Measurements from ENCODE around the gene MPV17. TPM values are rescaled to one million over a fixed set of nuclear protein-coding genes. Genes with fewer than 3 reads are reported as not detected.

The MPV17 gene
- total and polyA plus RNA-seq, 9 of the 15 experiments (the other 6 are each of a cell fraction or from before 2014, with no cell fraction given) = 54.7 to 140 (median 70.2) TPM

DNA sequence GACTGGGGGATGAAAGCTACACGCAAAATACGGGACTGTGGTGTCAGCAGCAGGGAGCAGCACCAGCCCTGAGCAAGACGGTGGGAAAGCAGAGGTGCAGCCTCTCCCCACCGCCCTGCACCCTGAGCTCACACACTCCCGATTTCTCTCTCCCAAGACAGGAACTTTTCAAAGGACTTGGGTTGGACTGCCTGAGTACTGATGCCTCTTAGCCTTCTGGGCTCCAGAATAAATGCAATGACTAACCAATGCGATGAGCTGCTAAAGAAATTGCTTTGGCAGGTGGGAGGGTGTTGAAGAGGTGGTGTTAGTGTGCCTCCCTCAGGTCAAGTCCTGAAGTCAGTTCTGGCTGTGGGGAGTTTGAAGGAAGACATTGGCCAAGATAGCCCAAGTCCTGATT lies 31.0 kb downstream of the MPV17 start:
- Histone ChIP-seq H3K79me2 (ENCODE audit: control insufficient read depth, insufficient read depth, low read length) (no peaks in the 10 kb centered on the region), H3K27me3 (ENCODE audit: control insufficient read depth in 2 of 2, insufficient read depth in 2 of 2, low read length in 2 of 2) (no peaks in the 10 kb centered on the region), H2AFZ (ENCODE audit: low read depth, low read length) (peak overlapping the region; percentile 3; the same call in 1 of the 2 replicates), H3K36me3 (ENCODE audit: control insufficient read depth, insufficient read depth, low read length) (no peaks in the 10 kb centered on the region), H3K4me2 (ENCODE audit: insufficient read depth, low read length) (0 out of 2 replicates have a peak overlapping the region, but pooled peaks have one; percentile 10), H3K4me3 (no peak overlapping the region), H4K20me1 (replicated peaks; ENCODE audit: control insufficient read depth, insufficient read depth, low read length) (no peaks in the 10 kb centered on the region), H3K9me1 (ENCODE audit: control insufficient read depth, insufficient read depth, low read length) (no peaks in the 10 kb centered on the region), H3K4me1 (replicated peaks in 1 of 2; ENCODE audit: control insufficient read depth in 2 of 2, insufficient read depth in 2 of 2, low read length in 2 of 2) (peaks cover 4 to 12% of the 10 kb centered on the region in 2 experiments), H3K9me3 (replicated peaks; ENCODE audit: control insufficient read depth, insufficient read depth, low read depth, low read length) (no peaks in the 10 kb centered on the region), H3K27ac (ENCODE audit: extremely low read depth, low read depth, low read length) (no peak overlapping the region), H3K9ac (ENCODE audit: insufficient read depth in 1 of 2, low read depth in 2 of 2, low read length in 2 of 2) (peak overlapping the region in 1 of 2 experiments; percentile 37; a peak in 1 of 4 replicates)
- CTCF ChIA-PET (ENCODE audit: low intra/inter-chr PET ratio) = interaction anchor here (0.6 to 1.3 kb wide), 3 partner anchors 11 to 176 kb away, joined by 3 to 5 read pairs (median 4); no protein-coding TSS in a partner anchor
- FAIRE-seq (peak; percentile 67), DNase-seq (ENCODE audit: extremely low read depth in 1 of 4, low spot score in 3 of 4) (peak in 2 of 4 experiments; percentile 59 to 61), ATAC-seq (peak; percentile 88)
- POLR2A ChIA-PET = interaction anchor here (0.6 to 3.0 kb wide), 11 partner anchors 11 to 1435 kb away, joined by 3 to 15 read pairs (median 4); partner anchors contain the start of genes ATRAID, SLC4A1AP and SLC5A6
- in situ Hi-C loops (cut with MboI) (loop anchor here (10.0 kb wide), 1 partner anchor 447 kb away; the partner anchor contains the start of gene DPYSL5), intact Hi-C loops (cut with micrococcal nuclease) (loop anchor here (10.0 kb wide), 1 partner anchor 327 kb away; no protein-coding TSS in a partner anchor)
- BruUV-seq (replicated peaks) = no TSS peak
- 10% methylated on average over 6 of the region's 6 CpGs for WGBS (ENCODE audit: insufficient coverage, low coverage, missing lambda C conversion rate)
- TF ChIP-seq, protein P1, sequence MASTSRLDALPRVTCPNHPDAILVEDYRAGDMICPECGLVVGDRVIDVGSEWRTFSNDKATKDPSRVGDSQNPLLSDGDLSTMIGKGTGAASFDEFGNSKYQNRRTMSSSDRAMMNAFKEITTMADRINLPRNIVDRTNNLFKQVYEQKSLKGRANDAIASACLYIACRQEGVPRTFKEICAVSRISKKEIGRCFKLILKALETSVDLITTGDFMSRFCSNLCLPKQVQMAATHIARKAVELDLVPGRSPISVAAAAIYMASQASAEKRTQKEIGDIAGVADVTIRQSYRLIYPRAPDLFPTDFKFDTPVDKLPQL (IDR thresholded peaks at IDR 0.05; ENCODE audit: extremely low read depth, insufficient read length) = no peak
- TF ChIP-seq MEIS2 (IDR thresholded peaks at IDR 0.05; ENCODE audit: partially characterized antibody) (no peak), POLR3A (IDR thresholded peaks at IDR 0.05; ENCODE audit: borderline replicate concordance, extremely low read depth, insufficient read depth, insufficient read length) (no peak), EWSR1 (IDR thresholded peaks at IDR 0.05; ENCODE audit: borderline replicate concordance, low read depth, partially characterized antibody) (no peak), KAT7 (CRISPR knock-in tag; IDR thresholded peaks at IDR 0.05; ENCODE audit: borderline replicate concordance) (no peak), SMARCB1 (IDR thresholded peaks at IDR 0.05; ENCODE audit: insufficient read length, low read depth) (no peak), RBM22 (IDR thresholded peaks at IDR 0.05; ENCODE audit: low read depth, low read length, poor library complexity, severe bottlenecking) (no peak), RAD21 (CRISPR knock-in tag; conservative IDR thresholded peaks at IDR 0.05 in 1 of 2, IDR thresholded peaks at IDR 0.05 in 1 of 2) (peak; percentile 53 to 83), IFI16 (CRISPR knock-in tag; IDR thresholded peaks at IDR 0.05) (no peak), TARDBP (IDR thresholded peaks at IDR 0.05) (no peak), TEAD1 (CRISPR knock-in tag; IDR thresholded peaks at IDR 0.05) (no peak), LARP7 (IDR thresholded peaks at IDR 0.05) (no peak)
- TF ChIP-seq, protein P2, sequence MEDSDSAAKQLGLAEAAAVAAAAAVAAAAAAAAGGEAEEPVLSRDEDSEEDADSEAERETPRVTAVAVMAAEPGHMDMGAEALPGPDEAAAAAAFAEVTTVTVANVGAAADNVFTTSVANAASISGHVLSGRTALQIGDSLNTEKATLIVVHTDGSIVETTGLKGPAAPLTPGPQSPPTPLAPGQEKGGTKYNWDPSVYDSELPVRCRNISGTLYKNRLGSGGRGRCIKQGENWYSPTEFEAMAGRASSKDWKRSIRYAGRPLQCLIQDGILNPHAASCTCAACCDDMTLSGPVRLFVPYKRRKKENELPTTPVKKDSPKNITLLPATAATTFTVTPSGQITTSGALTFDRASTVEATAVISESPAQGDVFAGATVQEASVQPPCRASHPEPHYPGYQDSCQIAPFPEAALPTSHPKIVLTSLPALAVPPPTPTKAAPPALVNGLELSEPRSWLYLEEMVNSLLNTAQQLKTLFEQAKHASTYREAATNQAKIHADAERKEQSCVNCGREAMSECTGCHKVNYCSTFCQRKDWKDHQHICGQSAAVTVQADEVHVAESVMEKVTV (CRISPR knock-in tag; IDR thresholded peaks at IDR 0.05) = peak; percentile 45; the same call in 1 of the 2 replicates
- TF ChIP-seq, protein P3, sequence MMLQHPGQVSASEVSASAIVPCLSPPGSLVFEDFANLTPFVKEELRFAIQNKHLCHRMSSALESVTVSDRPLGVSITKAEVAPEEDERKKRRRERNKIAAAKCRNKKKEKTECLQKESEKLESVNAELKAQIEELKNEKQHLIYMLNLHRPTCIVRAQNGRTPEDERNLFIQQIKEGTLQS (IDR thresholded peaks at IDR 0.05) = no peak
- TF ChIP-seq, protein P3 (CRISPR knock-in tag; conservative IDR thresholded peaks at IDR 0.05) = no peak

Data from K562 (cell line).